WERI-Rb-1 (cell line): ENCODE measurements around the gene VSIG10L.

Experiments
- DNase-seq: peaks from one replicate; pipeline ENCODE4 v3.0.0-alpha.2; 2020
- H3K27ac ChIP-seq: fragments of 250-450 bp; sonication (Bioruptor Pico); 2 replicates; pipeline ENCODE4 v1.5.1; 2020; ENCODE audit warnings: mild to moderate bottlenecking, moderate library complexity
- H3K27me3 ChIP-seq: fragments of 250-450 bp; sonication (Bioruptor Pico); 2 replicates; pipeline ENCODE4 v1.5.1; 2021; ENCODE audit warnings: mild to moderate bottlenecking, low read depth, moderate library complexity; ENCODE audit not compliant: insufficient read depth, severe bottlenecking
- H3K36me3 ChIP-seq: fragments of 250-450 bp; sonication (Bioruptor Pico); 2 replicates; pipeline ENCODE4 v1.5.1; 2020; ENCODE audit warnings: mild to moderate bottlenecking, moderate library complexity
- H3K4me3 ChIP-seq: 2 replicates; pipeline ENCODE4 v1.5.1; 2011; ENCODE audit warnings: low read depth, mild to moderate bottlenecking, control low read depth, low read length
- H3K9me3 ChIP-seq: fragments of 250-450 bp; sonication (Bioruptor Pico); 2 replicates; pipeline ENCODE4 v1.5.1; 2021; ENCODE audit warnings: mild to moderate bottlenecking, moderate library complexity; ENCODE audit not compliant: severe bottlenecking
- CTCF ChIP-seq: IDR thresholded peaks from 2 replicates; pipeline ENCODE4 v1.5.1; 2011; ENCODE audit warnings: low read depth, mild to moderate bottlenecking, control low read depth, inconsistent platforms, low read length

The VSIG10L gene

GRCh38 chr19:51294977-51295375 is 47.0 kb downstream of the VSIG10L start:
- Histone ChIP-seq H3K4me3 (no peak overlapping the region), H3K27me3 (peaks cover 18% of the 10 kb centered on the region), H3K27ac (no peak overlapping the region), H3K36me3 (no peaks in the 10 kb centered on the region), H3K9me3 (peaks cover 11% of the 10 kb centered on the region)
- TF ChIP-seq CTCF = no peak
- no peak for DNase-seq

- Histone ChIP-seq H3K36me3 (no peaks in the 10 kb centered on the region), H3K9me3 (peaks cover 13% of the 10 kb centered on the region), H3K27ac (no peak overlapping the region), H3K4me3 (no peak overlapping the region), H3K27me3 (peaks cover 24% of the 10 kb centered on the region)
- TF ChIP-seq CTCF = no peak
- DNase-seq = peak; percentile 24
Observed at GRCh38 chr19:51294211-51294976, 47.5 kb downstream of the VSIG10L start.

GRCh38 chr19:51293571-51294210 is 48.2 kb downstream of the VSIG10L start:
- Histone ChIP-seq H3K27me3 (peaks cover 30% of the 10 kb centered on the region), H3K4me3 (no peak overlapping the region), H3K27ac (no peak overlapping the region), H3K36me3 (no peaks in the 10 kb centered on the region), H3K9me3 (peaks cover 13% of the 10 kb centered on the region)
- DNase-seq = no peak
- no peak for TF ChIP-seq CTCF

GRCh38 chr19:51292971-51293370 is 49.0 kb downstream of the VSIG10L start:
- Histone ChIP-seq H3K9me3 (peaks cover 13% of the 10 kb centered on the region), H3K4me3 (no peak overlapping the region), H3K27ac (no peak overlapping the region), H3K27me3 (peaks cover 35% of the 10 kb centered on the region), H3K36me3 (no peaks in the 10 kb centered on the region)
- no peak for DNase-seq
- TF ChIP-seq CTCF = no peak

GRCh38 chr19:51289635-51290034 is 52.3 kb downstream of the VSIG10L start:
- Histone ChIP-seq H3K9me3 (peaks cover 13% of the 10 kb centered on the region), H3K27me3 (peaks cover 67% of the 10 kb centered on the region), H3K27ac (no peak overlapping the region), H3K36me3 (no peaks in the 10 kb centered on the region), H3K4me3 (no peak overlapping the region)
- DNase-seq = no peak
- TF ChIP-seq CTCF = no peak
